ENCODE data around the gene DGKD. TPM values are rescaled to one million over a fixed set of nuclear protein-coding genes. Genes with fewer than 3 reads are reported as not detected.

Gene DGKD
- total and polyA plus RNA-seq, 11 donors = 15.5 to 88.6 (median 43.0) TPM

GRCh38 chr2:233358335-233358734 is 4.0 kb downstream of the DGKD start:
- H3K27ac ChIP-seq = peak overlapping the region in 3 of 12 donors; percentile 2 to 28 (median 9)
- intact Hi-C loops (cut with DNase I) = loop anchor here in 3 of 10 donors (5.0 to 10.0 kb wide), 3 partner anchors 34 to 804 kb away; partner anchors contain the start of genes EIF4E2 (in 1 of the 3) and TIGD1 (in 1 of the 3)
- no peaks in the 10 kb centered on the region for H3K27me3 ChIP-seq
- peaks cover 0 to 64% (median 32%) of the 10 kb centered on the region in 12 donors for H3K4me1 ChIP-seq
- no peak for ATAC-seq
- no peak overlapping the region for H3K4me3 ChIP-seq
- H3K9me3 ChIP-seq = peaks cover 0 to 2% (median 0%) of the 10 kb centered on the region in 12 donors
- no peak for DNase-seq
- TF ChIP-seq POLR2A (IDR thresholded peaks at IDR 0.05) (no peak), CTCF (IDR thresholded peaks at IDR 0.05) (no peak)
- peaks cover 0 to under 1% (median 0%) of the 10 kb centered on the region in 9 donors for H3K36me3 ChIP-seq
- WGBS, 4 donors = 74 to 81% (median 75%) methylated on average over 4 of the region's 4 CpGs

GRCh38 chr2:233358947-233359346 is 4.7 kb downstream of the DGKD start:
- peaks cover 0 to 58% (median 26%) of the 10 kb centered on the region in 12 donors for H3K4me1 ChIP-seq
- no peak overlapping the region for H3K4me3 ChIP-seq
- no peak for ATAC-seq
- intact Hi-C loops (cut with DNase I) = loop anchor here in 3 of 10 donors (5.0 to 10.0 kb wide), 3 partner anchors 33 to 804 kb away; partner anchors contain the start of genes EIF4E2 (in 1 of the 3) and TIGD1 (in 1 of the 3)
- DNase-seq = no peak
- WGBS, 4 donors = 77 to 88% (median 82%) methylated on average over 6 of the region's 6 CpGs
- peak overlapping the region in 4 of 12 donors; percentile 2 to 28 (median 12) for H3K27ac ChIP-seq
- H3K36me3 ChIP-seq = peaks cover 0 to 7% (median 0%) of the 10 kb centered on the region in 9 donors
- TF ChIP-seq CTCF (IDR thresholded peaks at IDR 0.05) (no peak), POLR2A (IDR thresholded peaks at IDR 0.05) (no peak)
- H3K27me3 ChIP-seq = no peaks in the 10 kb centered on the region
- H3K9me3 ChIP-seq = peaks cover 0 to 8% (median 0%) of the 10 kb centered on the region in 12 donors

GRCh38 chr2:233359823-233360222 is 5.5 kb downstream of the DGKD start:
- TF ChIP-seq CTCF (IDR thresholded peaks at IDR 0.05) = no peak
- no peak for TF ChIP-seq POLR2A (IDR thresholded peaks at IDR 0.05)
- Histone ChIP-seq H3K4me1 (peaks cover 0 to 57% (median 25%) of the 10 kb centered on the region in 12 donors), H3K9me3 (peaks cover 0 to 14% (median 0%) of the 10 kb centered on the region in 12 donors), H3K36me3 (peaks cover 0 to 9% (median 0%) of the 10 kb centered on the region in 9 donors), H3K27me3 (no peaks in the 10 kb centered on the region), H3K27ac (peak overlapping the region in 7 of 12 donors; percentile 12 to 63 (median 41)), H3K4me3 (no peak overlapping the region)
- ATAC-seq (no peak), DNase-seq (no peak)
- 94 to 96% (median 94%) methylated on average over 3 of the region's 3 CpGs for WGBS, 4 donors
- intact Hi-C loops (cut with DNase I) = loop anchor here in 3 of 10 donors (5.0 to 10.0 kb wide), 3 partner anchors 32 to 805 kb away; partner anchors contain the start of genes EIF4E2 (in 1 of the 3) and TIGD1 (in 1 of the 3)

- peaks cover 0 to 49% (median 19%) of the 10 kb centered on the region in 12 donors for H3K4me1 ChIP-seq
- 65 to 71% (median 67%) methylated on average over 4 of the region's 4 CpGs for WGBS, 4 donors
- intact Hi-C loops (cut with DNase I) = no loop called here
- ATAC-seq = peak in 2 of 4 donors; percentile 25 to 46
- H3K27ac ChIP-seq = peak overlapping the region in 10 of 12 donors; percentile 19 to 63 (median 43)
- H3K27me3 ChIP-seq = no peaks in the 10 kb centered on the region
- no peak for DNase-seq
- no peak for TF ChIP-seq POLR2A (IDR thresholded peaks at IDR 0.05)
- no peak for TF ChIP-seq CTCF (IDR thresholded peaks at IDR 0.05)
- no peak overlapping the region for H3K4me3 ChIP-seq
- peaks cover 0 to 14% (median 0%) of the 10 kb centered on the region in 12 donors for H3K9me3 ChIP-seq
- H3K36me3 ChIP-seq = peaks cover 0 to 9% (median 0%) of the 10 kb centered on the region in 9 donors
These were observed 6.5 kb downstream of the DGKD start for GRCh38 chr2:233360771-233361176.
